DOHH2 (cell line): ENCODE data around the gene TSPAN4.

Experiments
- CTCF ChIP-seq: fragments of 200-600 bp; sonication (generic); IDR thresholded peaks from one replicate; pipeline ENCODE4 v1.5.1; 2014; ENCODE audit warnings: antibody characterized with exemption, mild to moderate bottlenecking, low read depth, low read length; ENCODE audit not compliant: poor library complexity, severe bottlenecking
- EZH2phosphoT487 ChIP-seq: fragments of 200-600 bp; sonication (generic); IDR thresholded peaks from 2 replicates; pipeline ENCODE4 v1.6.1; 2017; ENCODE audit warnings: borderline replicate concordance, mild to moderate bottlenecking, antibody characterized with exemption, low read length, moderate library complexity, mixed read lengths

GRCh38 chr11:911031-911889 lies 68.6 kb downstream of the TSPAN4 start:
- TF ChIP-seq CTCF (no peak), EZH2phosphoT487 (no peak)
